ENCODE data around the gene MRLN.

DNA sequence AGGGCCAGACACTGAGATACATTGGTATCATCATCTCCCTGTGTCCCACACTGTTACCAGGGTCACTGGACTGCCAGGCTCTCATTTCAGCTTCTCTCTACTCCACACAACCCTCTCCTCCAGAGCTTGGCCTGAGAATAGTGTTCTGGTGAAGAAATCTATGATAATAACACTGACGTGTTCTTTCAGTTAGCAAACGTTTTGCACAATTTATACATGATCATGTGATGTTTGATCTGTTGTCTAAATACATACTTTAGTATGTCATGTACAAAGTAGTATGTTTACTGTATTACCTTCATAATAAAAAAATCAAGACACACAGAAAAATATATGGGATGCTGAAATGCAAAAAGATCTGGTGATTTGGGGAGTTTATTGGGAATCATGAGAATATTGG is 48.6 kb downstream of the MRLN start:
- TF ChIP-seq, protein P1, sequence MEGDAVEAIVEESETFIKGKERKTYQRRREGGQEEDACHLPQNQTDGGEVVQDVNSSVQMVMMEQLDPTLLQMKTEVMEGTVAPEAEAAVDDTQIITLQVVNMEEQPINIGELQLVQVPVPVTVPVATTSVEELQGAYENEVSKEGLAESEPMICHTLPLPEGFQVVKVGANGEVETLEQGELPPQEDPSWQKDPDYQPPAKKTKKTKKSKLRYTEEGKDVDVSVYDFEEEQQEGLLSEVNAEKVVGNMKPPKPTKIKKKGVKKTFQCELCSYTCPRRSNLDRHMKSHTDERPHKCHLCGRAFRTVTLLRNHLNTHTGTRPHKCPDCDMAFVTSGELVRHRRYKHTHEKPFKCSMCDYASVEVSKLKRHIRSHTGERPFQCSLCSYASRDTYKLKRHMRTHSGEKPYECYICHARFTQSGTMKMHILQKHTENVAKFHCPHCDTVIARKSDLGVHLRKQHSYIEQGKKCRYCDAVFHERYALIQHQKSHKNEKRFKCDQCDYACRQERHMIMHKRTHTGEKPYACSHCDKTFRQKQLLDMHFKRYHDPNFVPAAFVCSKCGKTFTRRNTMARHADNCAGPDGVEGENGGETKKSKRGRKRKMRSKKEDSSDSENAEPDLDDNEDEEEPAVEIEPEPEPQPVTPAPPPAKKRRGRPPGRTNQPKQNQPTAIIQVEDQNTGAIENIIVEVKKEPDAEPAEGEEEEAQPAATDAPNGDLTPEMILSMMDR (IDR thresholded peaks at IDR 0.05) = no peak
- TF ChIP-seq EP300 (IDR thresholded peaks at IDR 0.05) (no peak), POLR2A (IDR thresholded peaks at IDR 0.05) (no peak), POLR2AphosphoS5 (IDR thresholded peaks at IDR 0.05) (no peak)
